SK-N-SH (cell line): ENCODE results near the gene MAPKAPK5. TPM values are rescaled to one million over a fixed set of nuclear protein-coding genes. Genes with fewer than 3 reads are reported as not detected.

Source experiments
- CTCF ChIA-PET: fragments of 300-600, 350-600 bp; formaldehyde crosslinking; extraction: SDS; loops from one replicate; lab custom pipeline; 2021; lab: Yijun Ruan, JAX
- POLR2A ChIA-PET: fragments of 350-600 bp; sonication (Branson Sonifier 250); formaldehyde crosslinking; extraction: SDS; loops from one replicate; lab custom pipeline; 2020; ENCODE audit warnings: antibody characterized with exemption, inconsistent platforms; lab: Yijun Ruan, JAX
- DNase-seq: peaks from one replicate; pipeline ENCODE4 v3.0.0; 2012
- H2AFZ ChIP-seq: fragments of 200-600 bp; sonication (generic); 2 replicates; pipeline ENCODE4 v1.8.1; 2016; ENCODE audit warnings: antibody characterized with exemption, mild to moderate bottlenecking, low read depth
- H3F3A ChIP-seq: fragments of 200-600 bp; sonication (generic); replicated peaks from 2 replicates; pipeline ENCODE3; 2016; ENCODE audit warnings: antibody characterized with exemption, mild to moderate bottlenecking; ENCODE audit not compliant: insufficient read depth
- H3K27ac ChIP-seq, 2 experiments: fragments of 200-500 bp in 1 of 2; fragments of 200-600 bp in 1 of 2; sonication (Bioruptor generic) in 1 of 2; sonication (generic), shearing (Covaris generic) in 1 of 2; 2 replicates each; pipeline versions ENCODE4 v1.5.1 to v1.6.1; 2014 to 2016; ENCODE audit warnings: low read depth in 2 of 2, inconsistent platforms in 1 of 2, low read length in 1 of 2, mild to moderate bottlenecking in 1 of 2, mixed read lengths in 1 of 2
- H3K27me3 ChIP-seq: fragments of 200-600 bp; sonication (generic), shearing (Covaris generic); 2 replicates; pipeline ENCODE4 v1.6.1; 2016; ENCODE audit warnings: mixed run types; ENCODE audit not compliant: insufficient read depth
- H3K36me3 ChIP-seq, 2 experiments: fragments of 200-500 bp in 1 of 2; fragments of 200-600 bp in 1 of 2; sonication (Bioruptor generic) in 1 of 2; sonication (generic) in 1 of 2; replicated peaks in 1 of 2; 2 replicates each; pipeline versions ENCODE3 to v1.5.1; 2014 to 2016; ENCODE audit warnings: low read length in 1 of 2, mild to moderate bottlenecking in 1 of 2; ENCODE audit not compliant: insufficient read depth in 2 of 2, control insufficient read depth in 1 of 2
- H3K4me1 ChIP-seq, 2 experiments: fragments of 200-500 bp in 1 of 2; fragments of 200-600 bp in 1 of 2; sonication (Bioruptor generic) in 1 of 2; sonication (generic), shearing (Covaris generic) in 1 of 2; 2 replicates each; pipeline versions ENCODE4 v1.5.1 to v1.6.1; 2014 to 2016; ENCODE audit warnings: low read depth in 1 of 2, low read length in 1 of 2, mixed run types in 1 of 2; ENCODE audit not compliant: insufficient read depth in 2 of 2, control insufficient read depth in 1 of 2
- H3K4me2 ChIP-seq: fragments of 200-600 bp; sonication (generic), shearing (Covaris generic); 2 replicates; pipeline ENCODE4 v1.6.1; 2017; ENCODE audit warnings: mixed run types
- H3K4me3 ChIP-seq, 2 experiments: fragments of 200-500 bp in 1 of 2; fragments of 200-600 bp in 1 of 2; sonication (Bioruptor generic) in 1 of 2; sonication (generic), shearing (Covaris generic) in 1 of 2; 2 replicates each; pipeline versions ENCODE4 v1.5.1 to v1.8.1; 2014 to 2016; ENCODE audit warnings: low read depth in 2 of 2, inconsistent platforms in 1 of 2, low read length in 1 of 2, mild to moderate bottlenecking in 1 of 2, mixed read lengths in 1 of 2, moderate library complexity in 1 of 2
- H3K79me2 ChIP-seq: fragments of 200-600 bp; sonication (generic); 2 replicates; pipeline ENCODE4 v1.8.1; 2017; ENCODE audit warnings: mild to moderate bottlenecking; ENCODE audit not compliant: insufficient read depth
- H3K9ac ChIP-seq: fragments of 200-600 bp; sonication (generic); 2 replicates; pipeline ENCODE4 v1.6.1; 2017; ENCODE audit warnings: mixed run types
- H3K9me2 ChIP-seq: fragments of 200-600 bp; sonication (generic); 2 replicates; pipeline ENCODE4 v1.6.1; 2017; ENCODE audit warnings: mixed run types
- H3K9me3 ChIP-seq: fragments of 200-600 bp; sonication (generic); 2 replicates; pipeline ENCODE4 v1.6.1; 2017; ENCODE audit warnings: mixed run types, mild to moderate bottlenecking, moderate library complexity
- H4K20me1 ChIP-seq: fragments of 200-600 bp; sonication (generic); 2 replicates; pipeline ENCODE4 v1.6.1; 2017; ENCODE audit warnings: mild to moderate bottlenecking, mixed run types; ENCODE audit not compliant: insufficient read depth
- FOSL2 ChIP-seq: IDR thresholded peaks from 2 replicates; pipeline ENCODE4 v1.4.0; 2012; ENCODE audit warnings: low read depth, mild to moderate bottlenecking, moderate library complexity, borderline replicate concordance
- FOXJ3 ChIP-seq: sonication (generic); formaldehyde crosslinking; IDR thresholded peaks from 2 replicates; pipeline ENCODE4 v1.5.1; 2020; ENCODE audit warnings: mild to moderate bottlenecking, missing genetic modification reagents
- FOXM1 ChIP-seq: IDR thresholded peaks from 2 replicates; pipeline ENCODE4 v1.4.0; 2012; ENCODE audit warnings: low read depth, mild to moderate bottlenecking
- GABPA ChIP-seq: IDR thresholded peaks from 2 replicates; pipeline ENCODE4 v1.4.0; 2012; ENCODE audit warnings: low read depth, mild to moderate bottlenecking
- JUND ChIP-seq: IDR thresholded peaks from 2 replicates; pipeline ENCODE4 v1.4.0; 2012
- MXI1 ChIP-seq: IDR thresholded peaks from 2 replicates; pipeline ENCODE4 v1.6.1; 2012; ENCODE audit warnings: mild to moderate bottlenecking, low read depth, low read length, improper control_type of control experiment
- RFX5 ChIP-seq: IDR thresholded peaks from 2 replicates; pipeline ENCODE4 v1.6.1; 2012; ENCODE audit warnings: mild to moderate bottlenecking, improper control_type of control experiment, low read length
- TAF1 ChIP-seq: IDR thresholded peaks from 2 replicates; pipeline ENCODE4 v1.6.1; 2012; ENCODE audit warnings: low read depth, mild to moderate bottlenecking, low read length, moderate library complexity, borderline replicate concordance
- YY1 ChIP-seq: IDR thresholded peaks from 2 replicates; pipeline ENCODE4 v1.4.0; 2012; ENCODE audit warnings: low read depth, mild to moderate bottlenecking
- WGBS: methylation state at CpG from one replicate; pipeline ENCODE4 v1.1.6; 2017; ENCODE audit warnings: low lambda C conversion rate; 5-methylcytosine and 5-hydroxymethylcytosine counted together
- polyA plus RNA-seq, 3 experiments: library from polyadenylated mRNA; depleted of rRNA; stranded (reverse); fragments of >200 nt; gene quantifications; 2 replicates each; pipeline ENCODE4 v1.2.3, GENCODE V29; 2012
- TF ChIP-seq, protein P1 (sequence below): fragments of 200-600 bp; sonication (generic); IDR thresholded peaks from 2 replicates; pipeline ENCODE4 v1.6.1; 2017; ENCODE audit warnings: antibody characterized with exemption, mild to moderate bottlenecking, moderate library complexity
- TF ChIP-seq, protein P2 (sequence below): IDR thresholded peaks from 2 replicates; pipeline ENCODE4 v1.4.0; 2012; ENCODE audit warnings: low read depth, borderline replicate concordance
- TF ChIP-seq, protein P3 (sequence below): IDR thresholded peaks from 2 replicates; pipeline ENCODE4 v1.4.0; 2012; ENCODE audit warnings: low read depth, borderline replicate concordance
- TF ChIP-seq, protein P4 (sequence below): IDR thresholded peaks from 2 replicates; pipeline ENCODE4 v1.4.0; 2012; ENCODE audit warnings: low read depth
- TF ChIP-seq, protein P5 (sequence below): fragments of 150-350 bp; IDR thresholded peaks from 2 replicates; pipeline ENCODE4 v1.6.1; 2017; ENCODE audit warnings: antibody characterized with exemption, low read length, low read depth, borderline replicate concordance

The MAPKAPK5 gene
- polyA plus RNA-seq, 1 of the 3 experiments (the other 2 are of a cell fraction) = 38.1 TPM

GRCh38 chr12:111803851-111804250 is 38.2 kb upstream of the MAPKAPK5 start:
- no peak for DNase-seq
- no peaks in the 10 kb centered on the region for H3K4me1 ChIP-seq
- no peaks in the 10 kb centered on the region for H3K27me3 ChIP-seq
- CTCF ChIA-PET = interaction anchor here (3.5 kb wide), 1 partner anchor 50 kb away, joined by 18 read pairs; no protein-coding TSS in a partner anchor
- POLR2A ChIA-PET = no interaction called here
- H3F3A ChIP-seq = no peaks in the 10 kb centered on the region
- H4K20me1 ChIP-seq = no peaks in the 10 kb centered on the region
- 98% methylated on average over 8 of the region's 8 CpGs for WGBS
- no peak overlapping the region for H3K4me3 ChIP-seq
- H3K79me2 ChIP-seq = no peaks in the 10 kb centered on the region
- H3K9me2 ChIP-seq = no peaks in the 10 kb centered on the region
- no peak overlapping the region for H2AFZ ChIP-seq
- no peak overlapping the region for H3K9ac ChIP-seq
- TF ChIP-seq GABPA (no peak), TAF1 (no peak), RFX5 (no peak), MXI1 (no peak), FOXJ3 (no peak), FOSL2 (no peak), YY1 (no peak), FOXM1 (no peak), JUND (no peak)
- TF ChIP-seq, protein P1, sequence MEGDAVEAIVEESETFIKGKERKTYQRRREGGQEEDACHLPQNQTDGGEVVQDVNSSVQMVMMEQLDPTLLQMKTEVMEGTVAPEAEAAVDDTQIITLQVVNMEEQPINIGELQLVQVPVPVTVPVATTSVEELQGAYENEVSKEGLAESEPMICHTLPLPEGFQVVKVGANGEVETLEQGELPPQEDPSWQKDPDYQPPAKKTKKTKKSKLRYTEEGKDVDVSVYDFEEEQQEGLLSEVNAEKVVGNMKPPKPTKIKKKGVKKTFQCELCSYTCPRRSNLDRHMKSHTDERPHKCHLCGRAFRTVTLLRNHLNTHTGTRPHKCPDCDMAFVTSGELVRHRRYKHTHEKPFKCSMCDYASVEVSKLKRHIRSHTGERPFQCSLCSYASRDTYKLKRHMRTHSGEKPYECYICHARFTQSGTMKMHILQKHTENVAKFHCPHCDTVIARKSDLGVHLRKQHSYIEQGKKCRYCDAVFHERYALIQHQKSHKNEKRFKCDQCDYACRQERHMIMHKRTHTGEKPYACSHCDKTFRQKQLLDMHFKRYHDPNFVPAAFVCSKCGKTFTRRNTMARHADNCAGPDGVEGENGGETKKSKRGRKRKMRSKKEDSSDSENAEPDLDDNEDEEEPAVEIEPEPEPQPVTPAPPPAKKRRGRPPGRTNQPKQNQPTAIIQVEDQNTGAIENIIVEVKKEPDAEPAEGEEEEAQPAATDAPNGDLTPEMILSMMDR = no peak
- TF ChIP-seq, protein P2, sequence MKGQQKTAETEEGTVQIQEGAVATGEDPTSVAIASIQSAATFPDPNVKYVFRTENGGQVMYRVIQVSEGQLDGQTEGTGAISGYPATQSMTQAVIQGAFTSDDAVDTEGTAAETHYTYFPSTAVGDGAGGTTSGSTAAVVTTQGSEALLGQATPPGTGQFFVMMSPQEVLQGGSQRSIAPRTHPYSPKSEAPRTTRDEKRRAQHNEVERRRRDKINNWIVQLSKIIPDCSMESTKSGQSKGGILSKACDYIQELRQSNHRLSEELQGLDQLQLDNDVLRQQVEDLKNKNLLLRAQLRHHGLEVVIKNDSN = no peak
- TF ChIP-seq, protein P3, sequence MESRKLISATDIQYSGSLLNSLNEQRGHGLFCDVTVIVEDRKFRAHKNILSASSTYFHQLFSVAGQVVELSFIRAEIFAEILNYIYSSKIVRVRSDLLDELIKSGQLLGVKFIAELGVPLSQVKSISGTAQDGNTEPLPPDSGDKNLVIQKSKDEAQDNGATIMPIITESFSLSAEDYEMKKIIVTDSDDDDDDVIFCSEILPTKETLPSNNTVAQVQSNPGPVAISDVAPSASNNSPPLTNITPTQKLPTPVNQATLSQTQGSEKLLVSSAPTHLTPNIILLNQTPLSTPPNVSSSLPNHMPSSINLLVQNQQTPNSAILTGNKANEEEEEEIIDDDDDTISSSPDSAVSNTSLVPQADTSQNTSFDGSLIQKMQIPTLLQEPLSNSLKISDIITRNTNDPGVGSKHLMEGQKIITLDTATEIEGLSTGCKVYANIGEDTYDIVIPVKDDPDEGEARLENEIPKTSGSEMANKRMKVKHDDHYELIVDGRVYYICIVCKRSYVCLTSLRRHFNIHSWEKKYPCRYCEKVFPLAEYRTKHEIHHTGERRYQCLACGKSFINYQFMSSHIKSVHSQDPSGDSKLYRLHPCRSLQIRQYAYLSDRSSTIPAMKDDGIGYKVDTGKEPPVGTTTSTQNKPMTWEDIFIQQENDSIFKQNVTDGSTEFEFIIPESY = no peak
- TF ChIP-seq, protein P4, sequence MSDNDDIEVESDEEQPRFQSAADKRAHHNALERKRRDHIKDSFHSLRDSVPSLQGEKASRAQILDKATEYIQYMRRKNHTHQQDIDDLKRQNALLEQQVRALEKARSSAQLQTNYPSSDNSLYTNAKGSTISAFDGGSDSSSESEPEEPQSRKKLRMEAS = no peak
- TF ChIP-seq, protein P5, sequence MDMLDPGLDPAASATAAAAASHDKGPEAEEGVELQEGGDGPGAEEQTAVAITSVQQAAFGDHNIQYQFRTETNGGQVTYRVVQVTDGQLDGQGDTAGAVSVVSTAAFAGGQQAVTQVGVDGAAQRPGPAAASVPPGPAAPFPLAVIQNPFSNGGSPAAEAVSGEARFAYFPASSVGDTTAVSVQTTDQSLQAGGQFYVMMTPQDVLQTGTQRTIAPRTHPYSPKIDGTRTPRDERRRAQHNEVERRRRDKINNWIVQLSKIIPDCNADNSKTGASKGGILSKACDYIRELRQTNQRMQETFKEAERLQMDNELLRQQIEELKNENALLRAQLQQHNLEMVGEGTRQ = no peak
- H3K36me3 ChIP-seq = peaks cover 4 to 9% of the 10 kb centered on the region in 2 experiments
- no peak overlapping the region for H3K27ac ChIP-seq
- H3K9me3 ChIP-seq = no peaks in the 10 kb centered on the region
- no peak overlapping the region for H3K4me2 ChIP-seq
